Ishikawa (cell line): Measurements from ENCODE around the gene PARD3.

Experiments used
- CEBPB ChIP-seq: IDR thresholded peaks from 2 replicates; pipeline ENCODE4 v1.6.1; 2012
- EP300 ChIP-seq: IDR thresholded peaks from 2 replicates; pipeline ENCODE4 v1.6.1; 2012; ENCODE audit warnings: borderline replicate concordance
- REST ChIP-seq: IDR thresholded peaks from 2 replicates; pipeline ENCODE4 v1.6.1; 2012; ENCODE audit warnings: low read depth, mild to moderate bottlenecking
- TAF1 ChIP-seq: IDR thresholded peaks from 2 replicates; pipeline ENCODE4 v1.6.1; 2012; ENCODE audit warnings: low read depth, mild to moderate bottlenecking

GRCh38 chr10:34711500-34711899 is 103.6 kb downstream of the PARD3 start:
- no peak for TF ChIP-seq TAF1
- no peak for TF ChIP-seq EP300
- TF ChIP-seq CEBPB, result no peak
- no peak for TF ChIP-seq REST
